Ovary (tissue), 9 donors: Measurements from ENCODE around the gene PTPRN2. TPM values are rescaled to one million over a fixed set of nuclear protein-coding genes. Genes with fewer than 3 reads are reported as not detected.
A peak's percentile ranks its signal among the peaks of the same experiment; 100 is the strongest.

Experiments used
- DNase-seq, 5 donors: peaks; one replicate each; pipeline ENCODE4 v3.0.0-alpha.2; 2019 to 2020
- H3K27ac ChIP-seq, 2 donors: fragments of 200-600 bp; one replicate each; pipeline versions ENCODE4 v1.5.1 to v1.8.0; 2019 to 2022
- H3K27me3 ChIP-seq: fragments of 200-600 bp; one replicate; pipeline ENCODE4 v1.8.0; 2022
- H3K36me3 ChIP-seq: fragments of 200-600 bp; sonication (generic); one replicate; pipeline ENCODE4 v1.5.1; 2019
- H3K4me1 ChIP-seq: one replicate; pipeline ENCODE4 v1.8.1; 2013; ENCODE audit warnings: mild to moderate bottlenecking, moderate library complexity; ENCODE audit not compliant: insufficient read depth
- H3K4me3 ChIP-seq: fragments of 200-600 bp; sonication (generic); one replicate; pipeline ENCODE4 v1.5.1; 2017
- H3K9me3 ChIP-seq, 2 donors: fragments of 200-600 bp in 1 of 2; sonication (generic) in 1 of 2; one replicate each; pipeline versions ENCODE4 v1.5.1 to v1.8.1; 2013 to 2019; ENCODE audit warnings: mild to moderate bottlenecking in 1 of 2, moderate library complexity in 1 of 2
- CTCF ChIP-seq, 3 donors: fragments of 450-650 bp in 2 of 3; fragments of 200-600 bp in 1 of 3; IDR thresholded peaks; one replicate each; pipeline versions ENCODE4 v1.5.1 to v1.8.0; 2016 to 2022; ENCODE audit warnings: antibody characterized with exemption in 3 of 3, mild to moderate bottlenecking in 1 of 3
- EP300 ChIP-seq: sonication (generic); formaldehyde crosslinking; IDR thresholded peaks from one replicate; pipeline ENCODE4 v1.6.1; 2017; ENCODE audit warnings: antibody characterized with exemption
- POLR2A ChIP-seq: fragments of 450-650 bp; IDR thresholded peaks from one replicate; pipeline ENCODE4 v1.6.1; 2017; ENCODE audit warnings: antibody characterized with exemption, mild to moderate bottlenecking, moderate library complexity
- WGBS, 3 donors: extraction: QIAGEN DNeasy Blood & Tissue Kit in 1 of 3; methylation state at CpG; one replicate each; pipeline versions ENCODE4 v1.1.5 to v1.1.7; 2013 to 2017; 5-methylcytosine and 5-hydroxymethylcytosine counted together
- intact Hi-C, 4 donors: fragments of 100-400 bp; cut with DNase I; formaldehyde crosslinking; loops; one replicate each; pipeline versions ENCODE4 v1.11.0 to v1.15.1; 2022 to 2023
- polyA plus RNA-seq, 2 donors: library from polyadenylated mRNA; stranded (reverse); fragments of 200-250 nt in 1 of 2; fragments of 350-450 nt in 1 of 2; fragmentation: Illumina TruSeq in 1 of 2; extraction: RNeasy Lipid Tissue Mini Kit (QIAGEN cat#74804) in 1 of 2; gene quantifications; one replicate each; pipeline ENCODE4 v1.2.3, GENCODE V29; 2013 to 2014
- total RNA-seq, 7 donors: library from RNA; depleted of rRNA in 2 of 7; stranded (reverse); fragments of >200 nt in 2 of 7; fragmentation: NEBNext Ultra II Directional in 3 of 7; extraction: Animal tissue kit (Norgen Biotek cat#: 25700) in 3 of 7; gene quantifications; one replicate each; pipeline versions ENCODE4 v1.1.0 to v1.2.4, GENCODE V29; 2016 to 2023
- donor health status: DM: no; HTN: no; CAD: no; lungs with moderate emphysema.
- donor health status: DM: no; HTN: no; CAD: no.
- donor health status: Bipolar disorder and iron deficiency.
- donor health status: DM: yes; HTN: yes; CAD: no.
- donor health status: DM: no; HTN: no; CAD: no.
- donor health status: DM: yes; HTN: yes; CAD: no.

PTPRN2 gene
- total and polyA plus RNA-seq, 9 donors, result 3.5 to 11.1 (median 5.9) TPM

DNA sequence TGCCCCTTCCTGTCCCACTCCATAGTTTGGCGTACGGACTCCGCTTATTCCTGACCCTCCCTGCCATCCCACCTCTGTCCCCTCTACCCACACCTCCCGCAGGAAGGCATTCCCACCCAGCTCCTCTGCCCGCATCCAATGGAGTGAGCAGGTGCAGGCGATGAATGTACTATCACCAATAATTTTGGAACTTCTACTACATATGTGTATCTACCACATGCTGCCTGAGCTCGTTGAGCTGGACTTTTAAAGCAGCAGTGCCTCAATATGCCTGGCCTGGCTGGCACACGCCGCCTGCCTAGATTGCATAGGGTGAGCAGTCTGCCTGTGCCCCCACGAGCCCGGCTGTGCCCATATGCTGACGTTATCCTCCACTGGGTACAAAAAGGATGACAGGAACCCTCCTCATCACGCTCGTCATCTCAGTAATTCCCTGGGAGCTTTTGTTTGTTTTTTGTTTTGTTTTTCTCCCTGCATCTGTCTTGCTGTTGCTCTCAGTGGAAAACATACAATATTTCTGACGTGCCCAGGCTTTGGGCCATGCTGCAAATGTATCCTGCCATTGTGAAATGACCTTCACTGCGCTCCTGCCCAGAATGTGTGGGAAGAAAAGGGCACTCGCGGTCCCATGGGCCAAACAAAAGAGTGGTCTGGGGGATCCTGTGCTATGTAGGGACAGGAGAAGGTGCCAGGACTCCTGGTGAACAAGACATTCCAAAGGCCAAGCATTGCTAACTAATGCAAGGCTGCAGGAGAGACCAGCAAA, 302.8 kb downstream of the PTPRN2 start:
- no peak for DNase-seq
- Histone ChIP-seq H3K36me3 (no peaks in the 10 kb centered on the region), H3K27ac (no peak overlapping the region), H3K27me3 (no peaks in the 10 kb centered on the region), H3K9me3 (no peaks in the 10 kb centered on the region), H3K4me3 (no peak overlapping the region), H3K4me1 (no peaks in the 10 kb centered on the region)
- TF ChIP-seq POLR2A (no peak), EP300 (no peak), CTCF (IDR thresholded peaks at IDR 0.05) (no peak)
- WGBS, 3 donors, result 80 to 82% (median 82%) methylated on average over 18 of the region's 18 CpGs
- intact Hi-C loops, result no loop called here

DNA sequence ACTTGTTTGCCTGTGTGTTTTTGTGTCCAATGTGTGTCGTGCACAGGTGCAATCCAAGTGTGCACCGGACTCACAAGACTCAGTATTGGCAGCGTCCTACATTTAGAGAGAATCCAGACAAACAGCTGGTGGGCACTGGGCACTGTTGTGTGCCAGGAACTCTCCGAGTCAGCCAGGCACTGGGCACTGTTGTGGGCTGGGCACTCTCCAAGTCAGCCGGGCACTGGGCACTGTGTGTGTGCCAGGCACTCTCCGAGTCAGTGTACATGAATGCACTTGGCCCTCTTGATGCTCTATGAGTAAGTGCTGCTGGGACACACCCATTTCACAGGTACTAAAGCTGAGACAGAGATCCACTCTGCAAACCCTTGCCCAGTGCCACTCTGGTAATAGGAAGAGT, 303.5 kb downstream of the PTPRN2 start:
- H3K27me3 ChIP-seq, result no peaks in the 10 kb centered on the region
- intact Hi-C loops, result no loop called here
- no peak overlapping the region for H3K4me3 ChIP-seq
- H3K9me3 ChIP-seq, result no peaks in the 10 kb centered on the region
- no peaks in the 10 kb centered on the region for H3K4me1 ChIP-seq
- DNase-seq, result no peak
- WGBS, 3 donors, result 76 to 90% (median 86%) methylated on average over 6 of the region's 6 CpGs
- no peak overlapping the region for H3K27ac ChIP-seq
- TF ChIP-seq POLR2A (no peak), EP300 (no peak), CTCF (IDR thresholded peaks at IDR 0.05) (no peak)
- no peaks in the 10 kb centered on the region for H3K36me3 ChIP-seq

GRCh38 chr7:158283016-158283974, 304.3 kb downstream of the PTPRN2 start:
- TF ChIP-seq CTCF (IDR thresholded peaks at IDR 0.05), result no peak
- no peak for TF ChIP-seq POLR2A
- no peak for TF ChIP-seq EP300
- WGBS, 3 donors, result 78 to 84% (median 81%) methylated on average over 31 to 32 of the region's 32 CpGs
- DNase-seq, result peak in 1 of 5 donors; percentile 3
- Histone ChIP-seq H3K27ac (no peak overlapping the region), H3K36me3 (no peaks in the 10 kb centered on the region), H3K9me3 (no peaks in the 10 kb centered on the region), H3K4me3 (no peak overlapping the region), H3K4me1 (no peaks in the 10 kb centered on the region), H3K27me3 (no peaks in the 10 kb centered on the region)
- intact Hi-C loops, result no loop called here

- H3K4me1 ChIP-seq, result no peaks in the 10 kb centered on the region
- no peaks in the 10 kb centered on the region for H3K9me3 ChIP-seq
- no peaks in the 10 kb centered on the region for H3K36me3 ChIP-seq
- TF ChIP-seq POLR2A (no peak), CTCF (IDR thresholded peaks at IDR 0.05) (no peak), EP300 (no peak)
- no peak overlapping the region for H3K27ac ChIP-seq
- H3K27me3 ChIP-seq, result no peaks in the 10 kb centered on the region
- intact Hi-C loops, result no loop called here
- 29 to 67% (median 35%) methylated on average over 24 of the region's 24 CpGs for WGBS, 3 donors
- peak in 1 of 5 donors; percentile 14 for DNase-seq
- no peak overlapping the region for H3K4me3 ChIP-seq
Measured at GRCh38 chr7:158282461-158283001, 305.1 kb downstream of the PTPRN2 start.
